Neural cell (in vitro differentiated cells): ENCODE results near the gene BMP3. TPM values are rescaled to one million over a fixed set of nuclear protein-coding genes. Genes with fewer than 3 reads are reported as not detected.

Experiments used
- H2AFZ ChIP-seq: fragments of 200-600, 300-800 bp; sonication (generic), shearing (Covaris generic); 2 replicates; pipeline ENCODE4 v1.6.0; 2014; ENCODE audit warnings: low read depth, mild to moderate bottlenecking, antibody characterized with exemption, low read length, moderate library complexity
- H3F3A ChIP-seq: fragments of 200-600 bp; shearing (Covaris generic); 2 replicates; pipeline ENCODE4 v1.6.1; 2016; ENCODE audit warnings: mild to moderate bottlenecking, moderate library complexity, mixed read lengths, antibody characterized with exemption, low read length; ENCODE audit not compliant: insufficient read depth, poor library complexity, severe bottlenecking
- H3K27ac ChIP-seq: fragments of 200-600, 300-800 bp; sonication (generic), shearing (Covaris generic); 2 replicates; pipeline ENCODE4 v1.5.1; 2014; ENCODE audit warnings: mild to moderate bottlenecking, low read length, moderate library complexity
- H3K27me3 ChIP-seq: fragments of 300-800, 200-600 bp; sonication (generic), shearing (Covaris generic); 2 replicates; pipeline ENCODE4 v1.6.0; 2014; ENCODE audit warnings: mild to moderate bottlenecking, low read depth, low read length, moderate library complexity; ENCODE audit not compliant: insufficient read depth
- H3K36me3 ChIP-seq: fragments of 300-800, 200-600 bp; sonication (generic), shearing (Covaris generic); 2 replicates; pipeline ENCODE4 v1.5.1; 2014; ENCODE audit warnings: mild to moderate bottlenecking, antibody characterized with exemption, low read length, moderate library complexity; ENCODE audit not compliant: insufficient read depth
- H3K4me2 ChIP-seq: fragments of 300-800, 200-600 bp; sonication (generic), shearing (Covaris generic); 2 replicates; pipeline ENCODE4 v1.6.0; 2014; ENCODE audit warnings: mild to moderate bottlenecking, low read length
- H3K4me3 ChIP-seq: fragments of 300-800, 200-600 bp; sonication (generic), shearing (Covaris generic); 2 replicates; pipeline ENCODE4 v1.5.1; 2014; ENCODE audit warnings: mild to moderate bottlenecking, low read length, moderate library complexity
- H3K79me2 ChIP-seq: fragments of 200-600 bp; shearing (Covaris generic); replicated peaks from 2 replicates; pipeline ENCODE4 v1.6.0; 2014; ENCODE audit warnings: mild to moderate bottlenecking, low read length, moderate library complexity; ENCODE audit not compliant: insufficient read depth
- H3K9ac ChIP-seq: fragments of 300-800, 200-600 bp; sonication (generic), shearing (Covaris generic); 2 replicates; pipeline ENCODE4 v1.6.1; 2016; ENCODE audit warnings: mild to moderate bottlenecking, low read length, mixed read lengths
- H3K9me2 ChIP-seq: fragments of 200-600 bp; shearing (Covaris generic); 2 replicates; pipeline ENCODE4 v1.6.1; 2016; ENCODE audit warnings: mild to moderate bottlenecking, low read length, mixed read lengths; ENCODE audit not compliant: insufficient read depth
- H3K9me3 ChIP-seq: fragments of 200-600, 300-800 bp; sonication (generic), shearing (Covaris generic); 2 replicates; pipeline ENCODE4 v1.6.1; 2016; ENCODE audit warnings: mild to moderate bottlenecking, mixed run types, low read length, moderate library complexity, mixed read lengths
- H4K20me1 ChIP-seq: fragments of 200-600 bp; shearing (Covaris generic); 2 replicates; pipeline ENCODE4 v1.6.1; 2016; ENCODE audit warnings: mild to moderate bottlenecking, mixed run types; ENCODE audit not compliant: insufficient read depth
- CTCF ChIP-seq: fragments of 450-650 bp; IDR thresholded peaks from 2 replicates; pipeline ENCODE4 v1.5.1; 2014; ENCODE audit warnings: antibody characterized with exemption, mild to moderate bottlenecking, moderate library complexity; ENCODE audit not compliant: poor library complexity, severe bottlenecking
- EP300 ChIP-seq: fragments of 450-650 bp; conservative IDR thresholded peaks from 2 replicates; pipeline ENCODE4 v1.6.1; 2014; ENCODE audit warnings: antibody characterized with exemption, mild to moderate bottlenecking, moderate library complexity; ENCODE audit not compliant: poor library complexity, severe bottlenecking
- EZH2 ChIP-seq: fragments of 200-600, 300-800 bp; shearing (Covaris generic), sonication (generic); IDR thresholded peaks from 2 replicates; pipeline ENCODE4 v1.6.1; 2014; ENCODE audit warnings: antibody characterized with exemption, low read length, borderline replicate concordance, mild to moderate bottlenecking; ENCODE audit not compliant: insufficient read depth, poor library complexity, severe bottlenecking
- MXI1 ChIP-seq: fragments of 450-650 bp; conservative IDR thresholded peaks from 2 replicates; pipeline ENCODE4 v1.6.1; 2014; ENCODE audit warnings: antibody characterized with exemption, mild to moderate bottlenecking; ENCODE audit not compliant: poor library complexity, severe bottlenecking
- POLR2AphosphoS5 ChIP-seq: IDR thresholded peaks from 2 replicates; pipeline ENCODE4 v1.6.1; 2012
- RAD21 ChIP-seq: fragments of 450-650 bp; conservative IDR thresholded peaks from 2 replicates; pipeline ENCODE4 v1.6.1; 2014; ENCODE audit warnings: antibody characterized with exemption, mild to moderate bottlenecking, moderate library complexity
- SMC3 ChIP-seq: fragments of 450-650 bp; conservative IDR thresholded peaks from 2 replicates; pipeline ENCODE4 v1.6.1; 2014; ENCODE audit warnings: antibody characterized with exemption, mild to moderate bottlenecking, moderate library complexity; ENCODE audit not compliant: poor library complexity
- TAF1 ChIP-seq: IDR thresholded peaks from 2 replicates; pipeline ENCODE4 v1.6.1; 2012; ENCODE audit warnings: low read depth
- polyA plus RNA-seq: library from polyadenylated mRNA; depleted of rRNA; stranded (reverse); fragments of >200 nt; gene quantifications from 2 replicates; pipeline ENCODE4 v1.2.3, GENCODE V29; 2014
- TF ChIP-seq, protein P1 (sequence below): IDR thresholded peaks from 2 replicates; pipeline ENCODE4 v1.6.1; 2012; ENCODE audit warnings: borderline replicate concordance

The BMP3 gene
- polyA plus RNA-seq, 1 donor from 2014 or later, result 2.7 TPM

- Histone ChIP-seq H2AFZ (no peak overlapping the region), H3F3A (no peaks in the 10 kb centered on the region), H3K27ac (no peak overlapping the region), H3K79me2 (no peaks in the 10 kb centered on the region), H3K4me2 (no peak overlapping the region), H3K9ac (no peak overlapping the region), H3K27me3 (no peaks in the 10 kb centered on the region), H3K36me3 (no peaks in the 10 kb centered on the region), H4K20me1 (no peaks in the 10 kb centered on the region), H3K9me2 (no peaks in the 10 kb centered on the region), H3K4me3 (no peak overlapping the region), H3K9me3 (no peaks in the 10 kb centered on the region)
- TF ChIP-seq TAF1 (no peak), EP300 (no peak), EZH2 (no peak), RAD21 (no peak), SMC3 (no peak), MXI1 (no peak)
- TF ChIP-seq, protein P1, sequence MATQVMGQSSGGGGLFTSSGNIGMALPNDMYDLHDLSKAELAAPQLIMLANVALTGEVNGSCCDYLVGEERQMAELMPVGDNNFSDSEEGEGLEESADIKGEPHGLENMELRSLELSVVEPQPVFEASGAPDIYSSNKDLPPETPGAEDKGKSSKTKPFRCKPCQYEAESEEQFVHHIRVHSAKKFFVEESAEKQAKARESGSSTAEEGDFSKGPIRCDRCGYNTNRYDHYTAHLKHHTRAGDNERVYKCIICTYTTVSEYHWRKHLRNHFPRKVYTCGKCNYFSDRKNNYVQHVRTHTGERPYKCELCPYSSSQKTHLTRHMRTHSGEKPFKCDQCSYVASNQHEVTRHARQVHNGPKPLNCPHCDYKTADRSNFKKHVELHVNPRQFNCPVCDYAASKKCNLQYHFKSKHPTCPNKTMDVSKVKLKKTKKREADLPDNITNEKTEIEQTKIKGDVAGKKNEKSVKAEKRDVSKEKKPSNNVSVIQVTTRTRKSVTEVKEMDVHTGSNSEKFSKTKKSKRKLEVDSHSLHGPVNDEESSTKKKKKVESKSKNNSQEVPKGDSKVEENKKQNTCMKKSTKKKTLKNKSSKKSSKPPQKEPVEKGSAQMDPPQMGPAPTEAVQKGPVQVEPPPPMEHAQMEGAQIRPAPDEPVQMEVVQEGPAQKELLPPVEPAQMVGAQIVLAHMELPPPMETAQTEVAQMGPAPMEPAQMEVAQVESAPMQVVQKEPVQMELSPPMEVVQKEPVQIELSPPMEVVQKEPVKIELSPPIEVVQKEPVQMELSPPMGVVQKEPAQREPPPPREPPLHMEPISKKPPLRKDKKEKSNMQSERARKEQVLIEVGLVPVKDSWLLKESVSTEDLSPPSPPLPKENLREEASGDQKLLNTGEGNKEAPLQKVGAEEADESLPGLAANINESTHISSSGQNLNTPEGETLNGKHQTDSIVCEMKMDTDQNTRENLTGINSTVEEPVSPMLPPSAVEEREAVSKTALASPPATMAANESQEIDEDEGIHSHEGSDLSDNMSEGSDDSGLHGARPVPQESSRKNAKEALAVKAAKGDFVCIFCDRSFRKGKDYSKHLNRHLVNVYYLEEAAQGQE, result no peak
Measured at GRCh38 chr4:81042578-81043365, 12.3 kb downstream of the BMP3 start.

DNA sequence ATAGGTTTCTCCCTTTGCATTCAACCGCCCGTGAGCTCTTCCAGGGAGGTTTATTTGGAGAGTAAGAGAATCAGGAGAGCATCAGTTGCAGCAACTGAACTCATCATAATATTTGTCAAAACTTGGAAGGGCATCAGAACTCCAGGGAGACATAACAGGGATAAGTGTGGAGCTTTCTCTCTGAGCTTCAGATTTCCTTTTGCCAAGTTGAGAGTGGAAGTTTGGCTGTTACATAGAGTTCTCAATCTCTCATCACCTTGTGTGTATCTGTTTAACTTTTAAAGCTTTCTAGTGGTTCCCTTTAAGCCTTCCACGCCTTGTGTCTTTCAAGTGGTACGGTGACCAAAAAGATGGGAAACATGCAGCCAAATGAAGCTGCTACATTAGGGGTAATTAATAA is 18.8 kb downstream of the BMP3 start:
- H3K79me2 ChIP-seq, result no peaks in the 10 kb centered on the region
- no peaks in the 10 kb centered on the region for H3F3A ChIP-seq
- TF ChIP-seq EP300, result no peak
- no peak for TF ChIP-seq SMC3
- TF ChIP-seq POLR2AphosphoS5, result no peak
- no peak for TF ChIP-seq CTCF
- TF ChIP-seq RAD21, result no peak
- TF ChIP-seq EZH2, result no peak
- TF ChIP-seq MXI1, result no peak
- TF ChIP-seq TAF1, result no peak
- no peak overlapping the region for H3K27ac ChIP-seq
- H3K27me3 ChIP-seq, result no peaks in the 10 kb centered on the region
- no peak overlapping the region for H3K9ac ChIP-seq
- no peaks in the 10 kb centered on the region for H3K9me3 ChIP-seq
- H3K4me3 ChIP-seq, result no peak overlapping the region
- no peak overlapping the region for H2AFZ ChIP-seq
- no peaks in the 10 kb centered on the region for H4K20me1 ChIP-seq
- H3K36me3 ChIP-seq, result no peaks in the 10 kb centered on the region
- H3K9me2 ChIP-seq, result no peaks in the 10 kb centered on the region
- H3K4me2 ChIP-seq, result no peak overlapping the region
